ENCODE results near the gene XIRP1.

XIRP1 gene

GRCh38 chr3:39226106-39226741, 33.8 kb upstream of the XIRP1 start:
- TF ChIP-seq CREB1 (IDR thresholded peaks at IDR 0.05; ENCODE audit: low read depth) (no peak), NFIC (IDR thresholded peaks at IDR 0.05) (no peak), MAX (IDR thresholded peaks at IDR 0.05) (no peak), TAF1 (IDR thresholded peaks at IDR 0.05; ENCODE audit: low read depth) (no peak), EGR1 (IDR thresholded peaks at IDR 0.05) (no peak), ZBTB7A (IDR thresholded peaks at IDR 0.05; ENCODE audit: low read depth) (no peak), TCF12 (IDR thresholded peaks at IDR 0.05; ENCODE audit: low read depth) (no peak), EP300 (IDR thresholded peaks at IDR 0.05; ENCODE audit: borderline replicate concordance) (no peak), RAD21 (IDR thresholded peaks at IDR 0.05; ENCODE audit: low read depth) (no peak), FOXM1 (IDR thresholded peaks at IDR 0.05; ENCODE audit: borderline replicate concordance, low read depth) (no peak), TEAD4 (IDR thresholded peaks at IDR 0.05) (no peak), REST (IDR thresholded peaks at IDR 0.05; ENCODE audit: low read depth) (no peak), USF1 (IDR thresholded peaks at IDR 0.05) (no peak), YY1 (IDR thresholded peaks at IDR 0.05; ENCODE audit: low read depth) (no peak), CEBPB (IDR thresholded peaks at IDR 0.05) (no peak)

GRCh38 chr3:39224288-39224687, 31.9 kb upstream of the XIRP1 start:
- TF ChIP-seq RAD21 (IDR thresholded peaks at IDR 0.05; ENCODE audit: low read depth), result no peak
- TF ChIP-seq TAF1 (IDR thresholded peaks at IDR 0.05; ENCODE audit: low read depth), result no peak

GRCh38 chr3:39222939-39223338, 30.5 kb upstream of the XIRP1 start:
- TF ChIP-seq ZBTB7A (IDR thresholded peaks at IDR 0.05; ENCODE audit: low read depth) (no peak), EGR1 (IDR thresholded peaks at IDR 0.05) (no peak), YY1 (IDR thresholded peaks at IDR 0.05; ENCODE audit: low read depth) (no peak)

- TF ChIP-seq RAD21 (IDR thresholded peaks at IDR 0.05; ENCODE audit: low read depth) (no peak), MAX (IDR thresholded peaks at IDR 0.05) (no peak), ZBTB7A (IDR thresholded peaks at IDR 0.05; ENCODE audit: low read depth) (no peak), TAF1 (IDR thresholded peaks at IDR 0.05; ENCODE audit: low read depth) (no peak), TEAD4 (IDR thresholded peaks at IDR 0.05) (no peak), EP300 (IDR thresholded peaks at IDR 0.05; ENCODE audit: borderline replicate concordance) (no peak), REST (IDR thresholded peaks at IDR 0.05; ENCODE audit: low read depth) (no peak), NFIC (IDR thresholded peaks at IDR 0.05) (no peak), YY1 (IDR thresholded peaks at IDR 0.05; ENCODE audit: low read depth) (no peak), USF1 (IDR thresholded peaks at IDR 0.05) (no peak), TCF12 (IDR thresholded peaks at IDR 0.05; ENCODE audit: low read depth) (no peak), CEBPB (IDR thresholded peaks at IDR 0.05) (no peak), EGR1 (IDR thresholded peaks at IDR 0.05) (no peak), CREB1 (IDR thresholded peaks at IDR 0.05; ENCODE audit: low read depth) (no peak), FOXM1 (IDR thresholded peaks at IDR 0.05; ENCODE audit: borderline replicate concordance, low read depth) (no peak)
Observed at GRCh38 chr3:39222462-39222861, 30.1 kb upstream of the XIRP1 start.

- TF ChIP-seq TEAD4 (IDR thresholded peaks at IDR 0.05) (no peak), FOXM1 (IDR thresholded peaks at IDR 0.05; ENCODE audit: borderline replicate concordance, low read depth) (no peak), EGR1 (IDR thresholded peaks at IDR 0.05) (no peak), YY1 (IDR thresholded peaks at IDR 0.05; ENCODE audit: low read depth) (no peak), TCF12 (IDR thresholded peaks at IDR 0.05; ENCODE audit: low read depth) (no peak), TAF1 (IDR thresholded peaks at IDR 0.05; ENCODE audit: low read depth) (no peak), RAD21 (IDR thresholded peaks at IDR 0.05; ENCODE audit: low read depth) (no peak), EP300 (IDR thresholded peaks at IDR 0.05; ENCODE audit: borderline replicate concordance) (no peak), NFIC (IDR thresholded peaks at IDR 0.05) (no peak), CREB1 (IDR thresholded peaks at IDR 0.05; ENCODE audit: low read depth) (no peak), REST (IDR thresholded peaks at IDR 0.05; ENCODE audit: low read depth) (no peak), ZBTB7A (IDR thresholded peaks at IDR 0.05; ENCODE audit: low read depth) (no peak), CEBPB (IDR thresholded peaks at IDR 0.05) (no peak), USF1 (IDR thresholded peaks at IDR 0.05) (no peak), MAX (IDR thresholded peaks at IDR 0.05) (no peak)
Observed at GRCh38 chr3:39221141-39221530, 28.7 kb upstream of the XIRP1 start.
